Measurements from ENCODE around the gene PARD3B. TPM values are rescaled to one million over a fixed set of nuclear protein-coding genes. Genes with fewer than 3 reads are reported as not detected.

Gene PARD3B
- total RNA-seq, 1 experiment from 2014 or later: 3.6 TPM

- H3K4me1 ChIP-seq (ENCODE audit: control insufficient read depth, insufficient read depth, low read length): no peaks in the 10 kb centered on the region
- in situ Hi-C loops (cut with HindIII; ENCODE audit: low pct_unique_long_range_greater_than_20kb, low sequenced_read_pairs): no loop called here
- ChIA-PET CTCF (no interaction called here), POLR2A (no interaction called here)
- H3K27ac ChIP-seq (ENCODE audit: low read length): no peak overlapping the region
- no peaks in the 10 kb centered on the region for H3K36me3 ChIP-seq (ENCODE audit: control insufficient read depth, insufficient read depth, low read length)
- ATAC-seq (no peak), DNase-seq (ENCODE audit: low read depth, low spot score) (no peak)
- intact Hi-C loops (cut with micrococcal nuclease; ENCODE audit: unreplicated experiment): no loop called here
- no peak for TF ChIP-seq CTCF (IDR thresholded peaks at IDR 0.05)
- no peak for TF ChIP-seq REST (IDR thresholded peaks at IDR 0.05; ENCODE audit: insufficient read depth in 1 of 2, low read depth in 2 of 2, low read length in 1 of 2)
- no peak for TF ChIP-seq SIN3A (IDR thresholded peaks at IDR 0.05; ENCODE audit: borderline replicate concordance, insufficient read depth, low read depth, low read length)
- no peak for TF ChIP-seq TCF7L2 (IDR thresholded peaks at IDR 0.05; ENCODE audit: low read depth, low read length)
- TF ChIP-seq POLR2AphosphoS5 (IDR thresholded peaks at IDR 0.05; ENCODE audit: low read depth, low read length): no peak
- no TSS peak for BruUV-seq (replicated peaks)
- no peaks in the 10 kb centered on the region for H3K9me3 ChIP-seq (ENCODE audit: control insufficient read depth, insufficient read depth, low read depth, low read length)
- H3K27me3 ChIP-seq (ENCODE audit: control insufficient read depth, insufficient read depth, low read length): no peaks in the 10 kb centered on the region
- no peak overlapping the region for H3K4me3 ChIP-seq (ENCODE audit: low read depth in 2 of 2, low read length in 2 of 2)
These were observed 890.7 kb downstream of the PARD3B start for GRCh38 chr2:205435970-205436369.

- Histone ChIP-seq H3K36me3 (ENCODE audit: control insufficient read depth, insufficient read depth, low read length) (no peaks in the 10 kb centered on the region), H3K4me3 (ENCODE audit: low read depth in 2 of 2, low read length in 2 of 2) (no peak overlapping the region), H3K9me3 (ENCODE audit: control insufficient read depth, insufficient read depth, low read depth, low read length) (no peaks in the 10 kb centered on the region), H3K27ac (ENCODE audit: low read length) (no peak overlapping the region), H3K27me3 (ENCODE audit: control insufficient read depth, insufficient read depth, low read length) (no peaks in the 10 kb centered on the region), H3K4me1 (ENCODE audit: control insufficient read depth, insufficient read depth, low read length) (no peaks in the 10 kb centered on the region)
- POLR2A ChIA-PET: no interaction called here
- ATAC-seq: no peak
- TF ChIP-seq TCF7L2 (IDR thresholded peaks at IDR 0.05; ENCODE audit: low read depth, low read length): no peak
- TF ChIP-seq POLR2AphosphoS5 (IDR thresholded peaks at IDR 0.05; ENCODE audit: low read depth, low read length): no peak
- no peak for TF ChIP-seq SIN3A (IDR thresholded peaks at IDR 0.05; ENCODE audit: borderline replicate concordance, insufficient read depth, low read depth, low read length)
- no peak for TF ChIP-seq REST (IDR thresholded peaks at IDR 0.05; ENCODE audit: insufficient read depth in 1 of 2, low read depth in 2 of 2, low read length in 1 of 2)
- TF ChIP-seq CTCF (IDR thresholded peaks at IDR 0.05): no peak
- intact Hi-C loops (cut with micrococcal nuclease; ENCODE audit: unreplicated experiment) (no loop called here), in situ Hi-C loops (cut with HindIII; ENCODE audit: low pct_unique_long_range_greater_than_20kb, low sequenced_read_pairs) (no loop called here)
- no TSS peak for BruUV-seq (replicated peaks)
- CTCF ChIA-PET: no interaction called here
- DNase-seq (ENCODE audit: low read depth, low spot score): no peak
These were observed 893.0 kb downstream of the PARD3B start for GRCh38 chr2:205438241-205438640.

Measured in Panc1 (cell line).